Measurements from ENCODE around the gene SECTM1. TPM values are rescaled to one million over a fixed set of nuclear protein-coding genes. Genes with fewer than 3 reads are reported as not detected.
A peak's percentile ranks its signal among the peaks of the same experiment; 100 is the strongest.

Gene SECTM1
- total RNA-seq, 1 experiment from 2014 or later = 61.7 TPM

DNA sequence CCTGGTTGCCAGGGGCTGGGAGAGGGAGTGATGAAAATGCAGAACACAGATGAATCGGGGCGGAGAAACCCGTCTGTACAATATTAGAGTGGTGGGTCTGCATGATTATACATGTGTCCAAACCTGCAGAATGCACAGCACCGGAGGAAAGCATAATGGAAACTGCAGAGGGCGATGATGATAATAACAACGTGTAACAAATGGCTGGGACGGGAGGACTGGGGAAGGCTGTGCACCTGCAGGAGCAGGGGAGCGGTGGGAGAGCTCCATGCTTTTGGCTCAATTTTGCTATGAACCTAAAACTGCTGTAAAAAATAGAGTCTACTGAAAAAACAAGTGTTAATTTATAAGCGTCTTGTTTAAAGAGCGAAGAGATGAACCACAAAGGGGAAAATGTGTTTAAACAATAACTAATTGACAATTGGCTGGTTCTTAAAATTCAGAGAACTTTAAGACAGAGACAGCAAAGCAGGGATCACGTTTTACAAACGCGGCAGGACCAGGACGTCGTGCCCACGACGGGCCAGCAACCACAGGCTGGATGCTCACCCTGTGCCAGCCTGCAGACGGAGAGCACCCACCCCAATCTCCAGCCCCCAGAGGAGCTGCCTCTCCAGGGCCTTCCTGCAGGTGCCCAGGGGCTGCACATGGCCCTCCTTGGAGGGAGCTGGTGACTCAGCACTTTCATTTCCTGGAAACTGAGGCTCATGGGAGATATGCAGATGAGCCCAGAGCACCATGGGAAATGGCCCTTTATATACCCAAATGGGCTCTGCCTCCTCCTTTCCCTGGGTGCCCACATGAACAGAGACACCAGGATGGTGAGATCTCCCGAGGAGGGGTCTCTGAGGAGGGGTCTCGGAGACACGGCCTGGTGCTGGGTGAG lies 25.1 kb upstream of the SECTM1 start, which contains the start of gene TEX19:
TEX19 (plus strand) TSS at position 783 of the 886 bp plus-strand sequence. CDS start 2,904 bp downstream, outside the sequence.
- TF ChIP-seq CTCF (conservative IDR thresholded peaks at IDR 0.05; ENCODE audit: low read depth, low read length) = peak; percentile 29; the same call in 1 of the 2 replicates
- TF ChIP-seq EZH2 (IDR thresholded peaks at IDR 0.05; ENCODE audit: low read length, unreplicated experiment) = no peak
- peak; percentile 35 for DNase-seq
- H3F3A ChIP-seq (ENCODE audit: low read length, unreplicated experiment) = no peaks in the 10 kb centered on the region
- no peaks in the 10 kb centered on the region for H3K36me3 ChIP-seq (ENCODE audit: low read depth, low read length)
- intact Hi-C loops (cut with micrococcal nuclease) = loop anchor here (10.0 kb wide), 2 partner anchors 96 to 166 kb away; partner anchors contain the start of genes CYBC1 and NARF
- no TSS peak for BruUV-seq (replicated peaks)
- no peak; the same call in 1 of the 2 replicates for ATAC-seq
- H3K27me3 ChIP-seq (ENCODE audit: low read length) = no peaks in the 10 kb centered on the region
- no peak within 1 kb of the TSS for H3K4me2 ChIP-seq (ENCODE audit: low read length)
- ChIA-PET POLR2A (ENCODE audit: unreplicated experiment) (interaction anchor here (0.6 kb wide), 1 partner anchor 135 kb away, joined by 15 read pairs; no protein-coding TSS in a partner anchor), CTCF (no interaction called here)
- no peaks in the 10 kb centered on the region for H3K9me2 ChIP-seq (replicated peaks; ENCODE audit: low read length)
- peaks cover 11% of the 10 kb centered on the region for H3K4me1 ChIP-seq (ENCODE audit: insufficient read depth, low read length)
- H3K4me3 ChIP-seq (ENCODE audit: low read length) = no peak within 1 kb of the TSS
- H3K9ac ChIP-seq (ENCODE audit: low read length) = no peak within 1 kb of the TSS
- H3K9me3 ChIP-seq (ENCODE audit: low read length) = no peaks in the 10 kb centered on the region
- no peaks in the 10 kb centered on the region for H4K20me1 ChIP-seq (ENCODE audit: low read length)
- peak within 1 kb of the TSS; percentile 40 for H3K27ac ChIP-seq (ENCODE audit: low read length)
- H3K79me2 ChIP-seq (ENCODE audit: low read length) = no peaks in the 10 kb centered on the region
- peak within 1 kb of the TSS; percentile 36; the same call in 1 of the 2 replicates for H2AFZ ChIP-seq (ENCODE audit: low read length)

- Histone ChIP-seq H3K36me3 (ENCODE audit: low read depth, low read length) (no peaks in the 10 kb centered on the region), H3K9me3 (ENCODE audit: low read length) (no peaks in the 10 kb centered on the region), H4K20me1 (ENCODE audit: low read length) (no peaks in the 10 kb centered on the region), H3K9ac (ENCODE audit: low read length) (no peak overlapping the region), H3F3A (ENCODE audit: low read length, unreplicated experiment) (no peaks in the 10 kb centered on the region), H3K27ac (ENCODE audit: low read length) (no peak overlapping the region), H3K27me3 (ENCODE audit: low read length) (no peaks in the 10 kb centered on the region), H3K4me1 (ENCODE audit: insufficient read depth, low read length) (peaks cover 11% of the 10 kb centered on the region), H2AFZ (ENCODE audit: low read length) (no peak overlapping the region), H3K79me2 (ENCODE audit: low read length) (no peaks in the 10 kb centered on the region), H3K4me2 (ENCODE audit: low read length) (no peak overlapping the region), H3K9me2 (replicated peaks; ENCODE audit: low read length) (no peaks in the 10 kb centered on the region), H3K4me3 (ENCODE audit: low read length) (no peak overlapping the region)
- TF ChIP-seq CTCF (conservative IDR thresholded peaks at IDR 0.05; ENCODE audit: low read depth, low read length) (no peak), EZH2 (IDR thresholded peaks at IDR 0.05; ENCODE audit: low read length, unreplicated experiment) (no peak), EZH2phosphoT487 (IDR thresholded peaks at IDR 0.05; ENCODE audit: borderline replicate concordance, low read length) (no peak)
- intact Hi-C loops (cut with micrococcal nuclease) = loop anchor here (10.0 kb wide), 2 partner anchors 97 to 167 kb away; partner anchors contain the start of genes CYBC1 and NARF
- no TSS peak for BruUV-seq (replicated peaks)
- no peak for ATAC-seq
- ChIA-PET POLR2A (ENCODE audit: unreplicated experiment) (no interaction called here), CTCF (interaction anchor here (0.6 kb wide), 1 partner anchor 15 kb away, joined by 3 read pairs; no protein-coding TSS in a partner anchor)
- DNase-seq = no peak
These were observed 23.8 kb upstream of the SECTM1 start for GRCh38 chr17:82357394-82357793.

Measured in PC-3 (cell line).